GM23338 (cell line): Measurements from ENCODE around the gene ATG2A.

ENCODE experiments used
- CREB1 ChIP-seq: fragments of 250-450 bp; sonication (Bioruptor Pico); IDR thresholded peaks from 2 replicates; pipeline ENCODE4 v1.5.0; 2020; ENCODE audit warnings: low read depth, mild to moderate bottlenecking, moderate library complexity
- EZH2 ChIP-seq: fragments of 200-600 bp; sonication (generic); IDR thresholded peaks from one replicate; pipeline ENCODE4 v1.8.0; 2017; ENCODE audit warnings: antibody characterized with exemption, mild to moderate bottlenecking, low read depth; ENCODE audit not compliant: unreplicated experiment

DNA sequence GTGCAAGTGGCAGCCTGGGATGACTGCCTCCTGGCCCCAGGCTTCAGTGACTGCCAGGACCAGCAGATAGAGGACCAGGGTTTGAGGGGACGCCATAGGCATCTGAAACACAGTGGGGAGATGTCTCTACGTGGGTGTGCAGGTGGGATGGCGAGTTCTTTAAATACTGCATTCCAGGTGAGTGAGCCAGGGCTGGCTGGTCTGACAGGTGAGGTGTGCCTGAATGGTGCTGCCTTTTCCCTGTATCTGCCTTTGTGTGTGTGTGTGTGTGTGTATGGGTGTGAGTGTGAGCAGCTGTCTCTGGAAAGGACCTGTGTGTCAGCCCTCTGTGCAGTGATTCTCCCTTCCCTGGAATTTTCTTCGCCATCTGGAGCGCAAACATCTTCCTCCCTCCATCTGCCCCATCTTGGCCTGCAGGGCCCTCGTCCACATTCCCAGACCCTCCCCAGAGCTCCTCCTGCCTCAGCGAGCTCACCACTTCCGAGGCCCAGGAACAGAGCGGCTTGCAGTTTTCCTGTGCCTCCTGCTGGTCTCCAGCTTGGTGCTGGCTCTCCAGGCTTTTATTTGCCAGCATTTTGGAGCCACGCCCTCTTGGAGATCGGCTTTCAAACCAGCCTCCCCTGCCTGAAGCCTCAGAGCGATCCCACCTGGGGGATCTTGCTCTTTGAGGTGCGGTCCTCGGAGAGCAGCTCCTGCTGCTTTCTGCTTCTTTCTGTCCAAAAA is 18.5 kb upstream of the ATG2A start, which contains the start of gene GPHA2:
- no peak for TF ChIP-seq CREB1 (CRISPR knock-in tag)
- TF ChIP-seq EZH2 = no peak
